Measurements from ENCODE around the gene PLIN3.

GRCh38 chr19:4859697-4860096, 7.8 kb downstream of the PLIN3 start:
- TF ChIP-seq, protein P1, sequence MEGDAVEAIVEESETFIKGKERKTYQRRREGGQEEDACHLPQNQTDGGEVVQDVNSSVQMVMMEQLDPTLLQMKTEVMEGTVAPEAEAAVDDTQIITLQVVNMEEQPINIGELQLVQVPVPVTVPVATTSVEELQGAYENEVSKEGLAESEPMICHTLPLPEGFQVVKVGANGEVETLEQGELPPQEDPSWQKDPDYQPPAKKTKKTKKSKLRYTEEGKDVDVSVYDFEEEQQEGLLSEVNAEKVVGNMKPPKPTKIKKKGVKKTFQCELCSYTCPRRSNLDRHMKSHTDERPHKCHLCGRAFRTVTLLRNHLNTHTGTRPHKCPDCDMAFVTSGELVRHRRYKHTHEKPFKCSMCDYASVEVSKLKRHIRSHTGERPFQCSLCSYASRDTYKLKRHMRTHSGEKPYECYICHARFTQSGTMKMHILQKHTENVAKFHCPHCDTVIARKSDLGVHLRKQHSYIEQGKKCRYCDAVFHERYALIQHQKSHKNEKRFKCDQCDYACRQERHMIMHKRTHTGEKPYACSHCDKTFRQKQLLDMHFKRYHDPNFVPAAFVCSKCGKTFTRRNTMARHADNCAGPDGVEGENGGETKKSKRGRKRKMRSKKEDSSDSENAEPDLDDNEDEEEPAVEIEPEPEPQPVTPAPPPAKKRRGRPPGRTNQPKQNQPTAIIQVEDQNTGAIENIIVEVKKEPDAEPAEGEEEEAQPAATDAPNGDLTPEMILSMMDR (IDR thresholded peaks at IDR 0.05; ENCODE audit: insufficient read depth, low read depth, low read length) = no peak
- TF ChIP-seq EZH2 (IDR thresholded peaks at IDR 0.05; ENCODE audit: insufficient read depth, low read length) = no peak

All from astrocyte (in vitro differentiated cells and primary cell).